ENCODE data around the gene MTMR2.

MTMR2 gene

DNA sequence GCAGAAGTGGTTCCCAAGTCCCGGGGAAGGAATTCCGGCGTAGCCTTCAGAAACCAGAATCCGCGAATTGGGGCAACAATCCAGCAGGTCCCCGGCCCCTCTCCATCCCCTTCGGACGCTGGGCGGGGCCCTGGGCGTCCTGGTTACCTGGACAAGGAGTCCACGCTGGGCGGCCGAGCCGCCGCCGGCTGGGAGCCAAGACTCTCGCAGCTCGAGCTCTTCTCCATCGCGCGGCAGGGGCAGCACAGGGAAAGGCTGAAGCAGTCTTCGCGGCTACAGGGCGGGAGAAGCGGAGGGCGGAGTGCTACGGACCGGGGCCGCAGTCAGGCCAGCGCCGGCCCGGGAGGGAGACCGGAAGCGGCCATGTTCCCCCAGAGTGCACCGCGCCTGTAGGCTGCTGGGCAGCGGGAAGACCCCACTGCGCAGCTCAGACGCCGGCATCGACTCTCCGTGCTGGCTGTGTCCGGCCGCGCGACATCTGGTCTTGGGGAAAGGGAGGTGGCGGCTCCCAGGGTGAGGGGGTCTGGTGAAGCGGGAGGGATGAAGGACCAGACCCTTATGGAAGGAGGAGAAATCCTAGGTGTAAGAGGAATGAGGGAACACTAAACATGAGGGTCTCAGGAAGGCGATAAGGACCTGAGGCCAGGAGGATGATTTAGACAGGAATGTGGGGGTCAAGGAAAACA, at the start of gene MTMR2:
MTMR2 (minus strand) TSS at position 380 of the 686 bp plus-strand sequence; CDS start at position 227, 153 bp downstream.
- DNase-seq (ENCODE audit: low read depth in 2 of 2) = peak; percentile 15 to 35

DNA sequence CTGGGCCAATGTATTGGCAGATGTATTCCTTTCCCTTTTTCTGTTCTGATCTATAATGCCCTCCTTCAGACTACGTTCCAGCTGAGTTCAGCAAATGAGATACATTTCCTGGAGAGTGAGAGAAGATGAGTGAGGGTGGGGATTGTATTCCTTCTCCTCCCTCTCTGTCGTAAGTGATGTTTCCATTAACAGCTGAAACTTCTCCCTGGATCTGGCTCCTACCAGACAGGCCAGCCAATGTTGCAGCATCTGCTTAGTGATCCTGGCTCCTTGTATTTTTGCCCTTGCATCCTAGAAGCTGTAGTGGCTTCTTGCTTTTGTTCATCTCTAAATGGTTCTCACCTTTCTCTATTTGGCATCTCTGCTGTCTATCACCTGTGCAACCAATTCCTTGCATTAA, 48.2 kb upstream of the MTMR2 start:
- no peak for DNase-seq (ENCODE audit: low read depth in 2 of 2)

DNA sequence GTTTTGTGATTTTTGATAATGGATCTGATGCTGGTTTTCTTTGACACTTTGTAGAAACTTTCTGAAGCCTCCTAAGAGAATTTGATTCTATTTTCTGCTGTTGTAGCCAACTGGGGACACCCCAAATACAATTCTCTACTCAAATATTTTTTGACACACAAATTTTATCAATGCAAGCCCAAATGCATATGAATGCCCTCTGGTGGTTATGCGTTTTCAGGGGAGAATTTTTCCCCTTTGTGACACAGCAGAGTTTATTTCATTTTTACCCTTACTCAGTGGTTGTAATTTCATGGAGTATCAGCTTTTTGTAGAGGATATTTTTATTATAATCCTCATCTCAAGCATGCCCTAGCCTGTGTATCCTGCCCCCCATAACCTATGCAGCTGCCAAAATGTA, 44.7 kb upstream of the MTMR2 start:
- DNase-seq (ENCODE audit: low read depth in 2 of 2) = no peak

GRCh38 chr11:95964281-95964680, 40.4 kb upstream of the MTMR2 start:
- no peak for DNase-seq (ENCODE audit: low read depth in 2 of 2)

DNA sequence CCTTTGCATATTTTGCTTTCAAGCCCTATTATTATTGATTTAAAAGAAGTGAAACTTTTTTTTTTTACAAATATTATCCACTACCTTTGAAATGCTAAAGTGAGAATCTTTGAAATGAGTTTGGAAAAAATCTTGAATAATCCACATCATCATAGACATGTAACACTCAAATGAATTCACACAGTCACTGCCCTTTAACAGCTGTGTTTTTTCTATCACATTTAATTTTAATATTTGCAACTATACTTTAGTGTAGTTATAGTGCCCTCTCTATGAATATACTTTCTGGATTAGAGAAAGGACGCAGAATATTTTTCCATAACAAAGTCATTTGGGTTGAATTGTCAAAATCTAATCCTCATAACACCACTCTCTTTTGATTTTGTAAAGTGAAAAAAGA, 37.9 kb upstream of the MTMR2 start:
- no peak for DNase-seq (ENCODE audit: low read depth in 2 of 2)

GRCh38 chr11:95950905-95951304, 27.0 kb upstream of the MTMR2 start:
- DNase-seq (ENCODE audit: low read depth in 2 of 2) = no peak

DNA sequence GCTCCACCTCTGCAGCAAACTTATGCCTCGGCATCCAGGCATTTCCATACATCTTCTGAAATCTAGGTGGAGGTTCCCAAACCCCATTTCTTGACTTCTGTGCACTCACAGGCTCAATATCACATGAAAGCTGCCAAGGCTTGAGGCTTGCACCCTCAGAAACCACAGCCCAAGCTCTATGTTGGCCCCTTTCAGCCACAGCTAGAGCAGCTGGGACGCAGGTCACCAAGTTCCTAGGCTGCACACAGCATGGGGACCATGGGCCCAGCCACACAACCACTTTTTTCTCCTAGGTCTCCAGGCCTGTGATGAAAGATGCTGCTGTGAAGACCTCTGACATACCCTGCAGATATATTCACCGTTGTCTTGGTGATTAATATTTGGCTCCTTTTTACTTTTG, 24.7 kb upstream of the MTMR2 start:
- no peak for DNase-seq (ENCODE audit: low read depth in 2 of 2)

DNA sequence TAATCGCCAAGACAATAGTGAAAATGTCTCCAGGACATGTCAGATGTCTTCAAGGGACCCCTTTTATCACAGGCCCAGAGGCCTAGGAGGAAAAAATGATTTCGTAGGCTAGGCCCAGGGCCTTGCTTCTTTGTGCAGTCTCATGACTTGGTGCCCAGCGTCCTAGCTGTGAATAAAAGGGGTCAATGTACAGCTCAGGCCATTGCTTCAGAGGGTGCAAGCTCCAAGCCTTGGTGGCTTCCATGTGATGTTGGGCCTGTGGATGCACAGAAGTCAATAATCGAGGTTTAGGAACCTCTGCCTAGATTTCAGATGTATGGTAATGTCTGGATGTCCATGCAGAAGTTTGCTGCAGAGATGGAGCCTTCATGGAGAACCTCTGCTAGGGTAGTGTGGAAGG, 20.7 kb upstream of the MTMR2 start:
- DNase-seq (ENCODE audit: low read depth in 2 of 2) = no peak

DNA sequence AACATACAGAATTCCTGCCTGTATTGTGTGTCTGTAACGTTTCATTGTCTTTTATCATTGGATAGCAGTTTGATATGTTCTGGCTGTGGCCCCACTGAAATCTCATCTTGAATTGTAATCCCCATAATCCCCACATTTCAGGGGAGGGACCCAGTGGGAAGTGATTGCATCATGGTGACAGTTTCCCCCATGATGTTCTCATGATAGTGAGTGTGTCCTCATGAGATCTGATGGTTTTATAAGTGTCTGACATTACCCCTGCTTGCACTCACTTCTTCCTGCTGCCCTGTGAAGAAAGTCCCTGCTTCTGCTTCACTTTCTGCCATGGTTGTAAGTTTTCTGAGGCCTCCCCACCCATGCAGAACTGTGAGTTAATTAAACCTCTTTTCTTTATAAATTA, 19.6 kb upstream of the MTMR2 start:
- DNase-seq (ENCODE audit: low read depth in 2 of 2) = no peak

- DNase-seq (ENCODE audit: low read depth in 2 of 2) = no peak
Measured at GRCh38 chr11:95939091-95939490, 15.2 kb upstream of the MTMR2 start.

- no peak for DNase-seq (ENCODE audit: low read depth in 2 of 2)
Measured at GRCh38 chr11:95937358-95937757, 13.5 kb upstream of the MTMR2 start.

GRCh38 chr11:95933594-95933993, 9.7 kb upstream of the MTMR2 start:
- no peak for DNase-seq (ENCODE audit: low read depth in 2 of 2)

GRCh38 chr11:95931916-95932315, 8.0 kb upstream of the MTMR2 start:
- DNase-seq (ENCODE audit: low read depth in 2 of 2) = no peak

DNA sequence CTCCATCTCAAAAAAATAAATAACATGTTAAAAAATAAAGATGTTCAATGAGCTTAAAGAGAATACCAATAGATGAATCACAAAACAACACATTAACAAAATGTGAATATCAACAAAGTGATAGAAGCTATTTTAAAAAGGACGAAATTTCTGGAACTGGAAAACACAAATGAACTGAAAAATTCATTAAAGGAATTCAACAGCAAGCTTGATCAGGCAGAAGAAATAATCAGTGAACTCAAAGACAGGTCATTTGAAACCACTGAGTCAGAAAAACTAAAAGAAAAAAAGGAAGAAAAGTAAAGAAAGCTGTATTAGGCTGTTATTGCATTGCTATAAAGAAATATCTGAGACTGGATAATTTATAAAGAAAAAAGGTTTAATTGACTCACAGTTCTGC, 7.0 kb upstream of the MTMR2 start:
- DNase-seq (ENCODE audit: low read depth in 2 of 2) = no peak

GRCh38 chr11:95926726-95927125, 2.8 kb upstream of the MTMR2 start:
- no peak for DNase-seq (ENCODE audit: low read depth in 2 of 2)

GRCh38 chr11:95925011-95925410, 1.1 kb upstream of the MTMR2 start:
- DNase-seq (ENCODE audit: low read depth in 2 of 2) = no peak

DNA sequence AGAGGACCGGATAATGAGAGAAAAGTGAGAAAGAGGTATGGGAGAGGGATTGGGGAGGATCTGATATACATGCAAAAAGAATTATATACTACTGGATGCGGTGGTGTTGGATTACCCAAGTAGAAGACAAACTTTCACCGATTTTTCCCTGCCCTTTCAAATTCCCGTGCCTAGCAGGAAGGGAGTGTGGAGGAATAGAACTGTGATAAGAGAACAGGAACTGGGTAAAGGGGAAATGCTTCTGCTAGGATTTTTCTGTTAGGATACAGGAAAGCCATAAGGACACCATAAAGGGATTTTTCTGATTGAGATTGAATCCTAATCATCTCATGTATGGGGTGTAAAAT, 480 bp upstream of the MTMR2 start:
- no peak for DNase-seq (ENCODE audit: low read depth in 2 of 2)

- no peak for DNase-seq (ENCODE audit: low read depth in 2 of 2)
Measured at GRCh38 chr11:95923439-95923727, 524 bp downstream of the MTMR2 start.

DNA sequence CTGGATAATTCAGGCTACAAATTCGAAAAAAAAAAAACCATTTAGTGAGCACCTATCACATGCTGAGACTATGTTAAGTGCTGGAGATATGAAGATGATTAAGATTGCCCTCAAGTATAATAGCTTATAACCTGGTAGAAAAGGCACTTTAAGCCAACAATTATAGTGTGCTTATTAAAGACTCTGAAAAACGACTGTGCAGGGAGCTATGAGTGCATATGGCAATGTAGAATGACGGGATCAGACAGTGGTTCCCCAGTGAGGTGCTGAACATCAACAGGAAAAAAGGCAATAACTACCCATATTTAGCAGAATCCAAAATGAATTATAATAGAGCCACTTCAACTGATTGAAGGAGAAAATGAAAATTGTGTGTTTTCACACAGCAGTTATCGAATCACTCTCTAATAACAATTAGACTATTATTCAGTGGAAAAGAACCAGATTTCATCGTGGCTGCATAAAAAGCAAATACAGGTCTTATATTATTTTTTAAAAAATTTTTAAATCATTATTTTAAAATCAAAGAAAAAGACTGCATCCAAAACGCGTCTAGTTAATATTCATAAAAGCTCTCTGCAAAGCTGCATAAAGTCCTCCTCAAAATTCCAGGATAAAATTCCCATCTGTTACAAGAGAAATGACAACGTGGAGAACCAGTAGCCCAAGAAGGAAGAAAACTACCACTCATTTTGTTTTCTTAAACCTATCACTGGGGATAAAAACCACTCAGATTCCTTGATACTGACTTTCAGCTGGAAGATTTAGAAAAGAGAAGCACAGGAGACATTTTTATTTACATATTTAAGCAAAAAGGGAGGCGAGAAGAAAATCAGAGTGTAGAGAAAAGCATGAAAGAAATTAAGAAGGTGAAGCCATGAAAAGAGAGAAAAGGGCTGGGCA, 1.1 kb downstream of the MTMR2 start:
- DNase-seq (ENCODE audit: low read depth in 2 of 2) = no peak

DNA sequence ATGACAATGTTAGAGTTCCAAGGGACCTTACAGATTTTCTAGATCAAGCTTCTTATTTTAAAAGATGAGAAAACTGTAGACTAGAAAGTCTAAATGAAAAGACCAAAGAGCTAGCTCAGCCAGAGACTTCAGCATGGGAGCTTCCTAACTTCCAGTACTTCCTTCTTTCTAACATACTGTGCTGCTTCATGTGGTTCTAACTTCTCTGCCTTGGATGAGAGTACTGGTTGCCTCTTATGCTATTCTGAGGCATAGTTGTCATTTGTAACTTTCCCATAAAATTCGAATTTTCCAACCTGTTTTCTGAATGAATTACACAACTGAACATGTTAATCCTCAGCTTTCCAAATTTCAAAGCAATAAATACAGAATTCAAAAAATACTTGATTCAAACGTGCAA, 1.8 kb downstream of the MTMR2 start:
- DNase-seq (ENCODE audit: low read depth in 2 of 2) = no peak

GRCh38 chr11:95920460-95921105, 3.3 kb downstream of the MTMR2 start:
- no peak for DNase-seq (ENCODE audit: low read depth in 2 of 2)

DNA sequence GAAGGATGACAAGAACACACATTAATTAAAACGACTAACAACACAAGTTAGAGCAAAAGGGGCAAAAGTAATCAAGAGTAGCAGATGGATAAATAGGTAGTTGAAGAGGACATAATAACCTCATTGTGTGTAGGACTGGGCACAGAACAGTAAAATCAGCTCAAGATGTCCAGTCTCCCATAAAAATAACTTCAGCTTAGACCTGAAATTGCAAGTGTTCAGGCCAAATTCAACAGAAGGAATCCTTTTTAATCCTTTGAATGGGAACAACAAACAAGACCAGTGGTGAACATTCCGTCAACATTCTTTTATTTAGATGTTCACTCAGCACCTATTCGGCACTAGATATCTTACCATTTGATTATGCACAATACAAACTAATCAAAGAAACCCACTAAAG, 4.4 kb downstream of the MTMR2 start:
- DNase-seq (ENCODE audit: low read depth in 2 of 2) = no peak

DNA sequence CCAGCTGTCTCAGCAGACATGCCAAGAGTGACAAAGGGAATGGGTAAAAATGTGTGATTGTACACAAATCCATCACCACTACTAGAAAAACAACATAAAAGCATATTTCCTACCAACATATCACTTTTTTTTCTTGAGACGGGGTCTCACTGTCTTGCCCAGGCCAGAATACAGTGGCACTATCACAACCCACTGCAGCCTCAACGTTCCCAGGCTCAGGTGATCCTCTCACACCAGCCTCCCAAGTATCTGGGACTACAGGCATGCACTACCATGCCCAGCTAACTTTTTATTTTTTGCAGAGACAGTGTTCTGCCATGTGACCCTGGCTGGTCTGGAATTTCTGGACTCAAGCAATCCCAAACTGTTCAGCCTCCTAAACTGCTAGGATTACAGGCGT, 5.2 kb downstream of the MTMR2 start:
- DNase-seq (ENCODE audit: low read depth in 2 of 2) = no peak
